Neural crest cell (in vitro differentiated cells): ENCODE results near the gene TLNRD1. TPM values are rescaled to one million over a fixed set of nuclear protein-coding genes. Genes with fewer than 3 reads are reported as not detected.

Experiments
- DNase-seq: peaks from one replicate; pipeline ENCODE4 v3.0.0; 2021; ENCODE audit warnings: low read depth, mixed read lengths, low spot score
- H3K27ac Mint-ChIP-seq: one replicate; pipeline ENCODE4 v1.8.0; 2021; ENCODE audit warnings: mild to moderate bottlenecking, mixed read lengths; ENCODE audit not compliant: unreplicated experiment
- H3K27me3 Mint-ChIP-seq: 2 replicates; pipeline ENCODE4 v1.8.0; 2021; ENCODE audit warnings: low read depth, mild to moderate bottlenecking, mixed read lengths
- H3K36me3 Mint-ChIP-seq: 2 replicates; pipeline ENCODE4 v1.8.0; 2021; ENCODE audit warnings: low read depth, mild to moderate bottlenecking, mixed read lengths
- H3K4me1 Mint-ChIP-seq: 2 replicates; pipeline ENCODE4 v1.8.0; 2021; ENCODE audit warnings: mixed read lengths
- H3K4me3 Mint-ChIP-seq: one replicate; pipeline ENCODE4 v1.8.0; 2021; ENCODE audit warnings: mild to moderate bottlenecking, mixed read lengths
- H3K9me3 Mint-ChIP-seq: 2 replicates; pipeline ENCODE4 v1.8.0; 2021; ENCODE audit warnings: mixed read lengths
- CTCF ChIP-seq: fragments of 200-600 bp; sonication (generic); conservative IDR thresholded peaks from 2 replicates; pipeline ENCODE4 v1.5.0; 2021; ENCODE audit warnings: antibody characterized with exemption, mild to moderate bottlenecking
- total RNA-seq: library from RNA; stranded (reverse); gene quantifications from 2 replicates; pipeline ENCODE4 v1.2.1, GENCODE V29; 2021

Gene TLNRD1
- total RNA-seq, 1 donor from 2014 or later = 31.7 TPM

GRCh38 chr15:81047928-81048327, 47.2 kb downstream of the TLNRD1 start:
- Mint-ChIP-seq H3K27ac (no peak overlapping the region), H3K4me3 (no peak overlapping the region), H3K9me3 (no peaks in the 10 kb centered on the region), H3K4me1 (peaks cover 41% of the 10 kb centered on the region), H3K36me3 (no peaks in the 10 kb centered on the region), H3K27me3 (peaks cover 9% of the 10 kb centered on the region)
- DNase-seq = no peak
- TF ChIP-seq CTCF = no peak

DNA sequence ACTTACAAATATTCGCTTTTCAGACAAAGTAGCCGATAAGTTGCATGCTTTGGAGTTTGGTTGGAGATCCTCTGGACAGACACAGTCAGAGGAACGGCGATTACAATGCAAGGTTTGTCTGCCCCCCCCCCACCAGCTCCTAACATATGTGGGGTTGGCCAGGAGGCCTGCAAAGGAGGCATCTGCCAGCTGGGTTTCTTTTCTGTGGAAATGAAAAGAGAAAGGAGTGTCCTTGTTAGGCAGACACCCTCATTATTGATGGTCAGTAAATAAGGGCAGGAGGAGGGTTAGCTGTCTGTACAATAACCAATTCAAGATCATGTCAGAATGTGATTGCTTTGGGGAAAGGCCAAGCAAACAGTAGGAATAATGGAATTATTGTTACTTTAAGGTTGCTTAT, 49.1 kb downstream of the TLNRD1 start:
- Mint-ChIP-seq H3K27ac (peak overlapping the region; percentile 61), H3K9me3 (no peaks in the 10 kb centered on the region), H3K27me3 (peaks cover 9% of the 10 kb centered on the region), H3K36me3 (no peaks in the 10 kb centered on the region), H3K4me3 (peak overlapping the region; percentile 77), H3K4me1 (peaks cover 41% of the 10 kb centered on the region)
- no peak for TF ChIP-seq CTCF
- DNase-seq = peak; percentile 41

DNA sequence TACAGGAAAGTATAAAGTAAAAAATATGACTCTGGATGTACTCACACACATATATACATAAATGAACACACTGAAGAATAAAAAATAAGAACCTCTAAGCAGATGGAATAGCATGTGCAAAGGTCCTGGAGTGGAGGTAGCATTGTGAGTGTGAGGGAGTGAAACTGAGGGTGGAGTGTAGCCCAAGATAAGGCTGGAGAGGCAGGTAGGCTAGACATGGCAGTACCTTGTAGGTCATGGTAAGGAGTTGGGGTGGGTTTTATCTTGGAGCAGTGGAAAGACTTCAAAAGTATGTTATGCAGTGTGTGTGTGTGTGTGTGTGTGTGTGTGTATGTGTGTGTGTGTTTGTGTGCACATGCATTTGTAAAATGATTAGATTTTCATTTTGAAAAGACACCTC, 49.5 kb downstream of the TLNRD1 start:
- peaks cover 41% of the 10 kb centered on the region for H3K4me1 Mint-ChIP-seq
- no peak for TF ChIP-seq CTCF
- peaks cover 9% of the 10 kb centered on the region for H3K27me3 Mint-ChIP-seq
- no peaks in the 10 kb centered on the region for H3K36me3 Mint-ChIP-seq
- H3K9me3 Mint-ChIP-seq = no peaks in the 10 kb centered on the region
- peak overlapping the region; percentile 4 for H3K27ac Mint-ChIP-seq
- no peak for DNase-seq
- H3K4me3 Mint-ChIP-seq = no peak overlapping the region

- H3K27me3 Mint-ChIP-seq = peaks cover 7% of the 10 kb centered on the region
- no peak overlapping the region for H3K4me3 Mint-ChIP-seq
- peaks cover 41% of the 10 kb centered on the region for H3K4me1 Mint-ChIP-seq
- H3K36me3 Mint-ChIP-seq = no peaks in the 10 kb centered on the region
- H3K9me3 Mint-ChIP-seq = no peaks in the 10 kb centered on the region
- no peak for DNase-seq
- no peak for TF ChIP-seq CTCF
- H3K27ac Mint-ChIP-seq = no peak overlapping the region
These were observed 50.1 kb downstream of the TLNRD1 start for GRCh38 chr15:81050805-81051204.

DNA sequence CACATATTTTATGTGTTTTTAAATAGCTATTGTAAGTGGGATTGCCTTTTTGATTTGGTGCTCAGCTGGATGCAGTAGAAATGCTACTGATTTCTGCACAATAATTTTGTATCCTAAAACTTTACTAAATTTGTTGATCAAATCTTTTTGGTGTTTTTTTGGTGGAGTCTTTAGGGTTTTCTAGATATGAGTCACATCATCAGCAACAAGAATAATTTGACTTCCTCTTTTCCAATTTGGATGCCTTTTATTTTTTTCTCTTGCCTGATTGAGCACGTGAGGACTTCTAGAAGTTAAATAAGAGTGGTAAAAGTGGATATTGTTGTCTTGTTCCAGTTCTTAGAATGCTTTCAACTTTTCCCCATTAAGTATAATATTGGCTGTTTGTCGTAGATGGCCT, 51.3 kb downstream of the TLNRD1 start:
- DNase-seq = no peak
- H3K27ac Mint-ChIP-seq = no peak overlapping the region
- H3K4me3 Mint-ChIP-seq = no peak overlapping the region
- no peaks in the 10 kb centered on the region for H3K36me3 Mint-ChIP-seq
- H3K4me1 Mint-ChIP-seq = peaks cover 41% of the 10 kb centered on the region
- peaks cover 6% of the 10 kb centered on the region for H3K27me3 Mint-ChIP-seq
- TF ChIP-seq CTCF = no peak
- H3K9me3 Mint-ChIP-seq = no peaks in the 10 kb centered on the region

DNA sequence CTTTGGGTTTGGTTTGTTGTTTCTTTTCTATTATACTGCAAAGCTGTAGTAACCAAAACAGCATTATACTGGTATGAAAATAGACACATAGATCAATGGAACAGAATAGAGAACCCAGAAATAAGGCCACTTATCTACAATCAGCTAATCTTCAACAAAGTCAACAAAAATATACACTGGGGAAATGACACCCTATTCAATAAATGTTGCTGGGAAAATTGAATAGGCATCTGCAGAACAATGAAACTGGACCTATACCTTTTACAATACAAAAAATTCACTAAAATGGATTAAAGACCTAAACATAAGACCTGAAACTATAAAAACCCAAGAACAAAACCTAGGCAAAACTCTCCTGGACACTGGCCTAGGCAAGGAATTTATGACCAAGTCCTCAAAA, 52.9 kb downstream of the TLNRD1 start:
- Mint-ChIP-seq H3K27ac (no peak overlapping the region), H3K4me3 (no peak overlapping the region), H3K4me1 (peaks cover 28% of the 10 kb centered on the region), H3K9me3 (no peaks in the 10 kb centered on the region), H3K27me3 (no peaks in the 10 kb centered on the region), H3K36me3 (no peaks in the 10 kb centered on the region)
- no peak for TF ChIP-seq CTCF
- no peak for DNase-seq
